H1 (cell line): ENCODE data around the gene PCNA.

Experiments
- ATF3 ChIP-seq: IDR thresholded peaks from 2 replicates; pipeline ENCODE4 v1.6.1; 2011; ENCODE audit warnings: low read depth, mild to moderate bottlenecking, low read length; ENCODE audit not compliant: insufficient read depth
- CTCF ChIP-seq, 3 experiments: IDR thresholded peaks; 1 replicate in 2 of 3; 2 replicates in 1 of 3; pipeline versions ENCODE4 v1.5.1 to v1.6.1; 2011; ENCODE audit warnings: low read length in 3 of 3, mild to moderate bottlenecking in 3 of 3, inconsistent platforms in 2 of 3, low read depth in 1 of 3, moderate library complexity in 1 of 3; ENCODE audit not compliant: insufficient read depth in 1 of 3; ENCODE audit errors: control extremely low read depth in 1 of 3
- FOSL1 ChIP-seq: IDR thresholded peaks from 2 replicates; pipeline ENCODE4 v1.6.1; 2011; ENCODE audit warnings: mild to moderate bottlenecking, low read depth, low read length, moderate library complexity; ENCODE audit not compliant: insufficient read depth
- POLR2A ChIP-seq, 2 experiments: IDR thresholded peaks; 1 replicate in 1 of 2; 2 replicates in 1 of 2; pipeline ENCODE4 v1.6.1; 2011; ENCODE audit warnings: low read depth in 2 of 2, low read length in 2 of 2, mild to moderate bottlenecking in 2 of 2; ENCODE audit errors: control extremely low read depth in 1 of 2
- POLR2AphosphoS5 ChIP-seq: IDR thresholded peaks from 2 replicates; pipeline ENCODE4 v1.6.1; 2011; ENCODE audit warnings: low read depth, low read length
- SIN3A ChIP-seq, 2 experiments: IDR thresholded peaks in 1 of 2; conservative IDR thresholded peaks in 1 of 2; 2 replicates each; pipeline ENCODE4 v1.6.1; 2011 to 2012; ENCODE audit warnings: low read length in 2 of 2, improper control_type of control experiment in 1 of 2, low read depth in 1 of 2, mild to moderate bottlenecking in 1 of 2
- SRF ChIP-seq: IDR thresholded peaks from 2 replicates; pipeline ENCODE4 v1.6.1; 2011; ENCODE audit warnings: mild to moderate bottlenecking, low read depth, low read length, moderate library complexity
- TCF12 ChIP-seq: IDR thresholded peaks from 2 replicates; pipeline ENCODE4 v1.6.1; 2011; ENCODE audit warnings: low read depth, mild to moderate bottlenecking, low read length
- ZNF274 ChIP-seq: IDR thresholded peaks from 2 replicates; pipeline ENCODE4 v1.7.0; 2012; ENCODE audit warnings: low read length, borderline replicate concordance; ENCODE audit errors: extremely low read depth

GRCh38 chr20:5072756-5073659 is 46.8 kb downstream of the PCNA start:
- TF ChIP-seq ZNF274 (no peak), CTCF (IDR thresholded peaks at IDR 0.05; ENCODE audit: control extremely low read depth in 1 of 3, insufficient read depth in 1 of 3, low read depth in 1 of 3, low read length in 3 of 3) (no peak), POLR2AphosphoS5 (no peak), POLR2A (IDR thresholded peaks at IDR 0.05; ENCODE audit: control extremely low read depth in 1 of 2, low read depth in 2 of 2, low read length in 2 of 2) (no peak), TCF12 (no peak), SRF (no peak), ATF3 (no peak), SIN3A (conservative IDR thresholded peaks at IDR 0.05 in 1 of 2, IDR thresholded peaks at IDR 0.05 in 1 of 2; ENCODE audit: low read depth in 1 of 2, low read length in 2 of 2) (no peak), FOSL1 (no peak)
